NCI-H2107 (cell line): ENCODE results near the gene SBK1.
"Not testable (repeated sequence)": the region's sequence is repeated elsewhere in the genome, so short reads cannot be mapped to it uniquely, and the experiment has no call there.

Experiments used
- DNase-seq: peaks from one replicate; lab custom pipeline; 2025; lab: John Stamatoyannopoulos, UW

SBK1 gene

DNA sequence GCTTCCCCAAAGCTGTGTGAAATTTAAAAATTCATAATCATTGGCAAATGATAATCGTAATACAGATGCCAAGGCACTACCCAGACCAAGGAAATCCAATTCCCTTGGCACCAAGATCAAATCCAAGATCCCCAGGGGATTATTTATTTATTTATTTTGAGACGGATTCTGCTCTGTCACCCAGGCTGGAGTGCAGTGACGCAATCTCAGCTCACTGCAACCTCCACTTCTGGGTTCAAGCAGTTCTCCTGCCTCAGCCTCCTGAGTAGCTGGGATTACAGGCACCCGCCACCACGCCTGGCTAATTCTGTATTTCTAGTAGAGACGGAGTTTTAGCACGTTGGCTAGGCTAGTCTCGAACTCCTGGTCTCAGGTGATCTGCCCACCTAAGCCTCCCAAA, 43.4 kb downstream of the SBK1 start:
- DNase-seq, result not testable (repeated sequence)

DNA sequence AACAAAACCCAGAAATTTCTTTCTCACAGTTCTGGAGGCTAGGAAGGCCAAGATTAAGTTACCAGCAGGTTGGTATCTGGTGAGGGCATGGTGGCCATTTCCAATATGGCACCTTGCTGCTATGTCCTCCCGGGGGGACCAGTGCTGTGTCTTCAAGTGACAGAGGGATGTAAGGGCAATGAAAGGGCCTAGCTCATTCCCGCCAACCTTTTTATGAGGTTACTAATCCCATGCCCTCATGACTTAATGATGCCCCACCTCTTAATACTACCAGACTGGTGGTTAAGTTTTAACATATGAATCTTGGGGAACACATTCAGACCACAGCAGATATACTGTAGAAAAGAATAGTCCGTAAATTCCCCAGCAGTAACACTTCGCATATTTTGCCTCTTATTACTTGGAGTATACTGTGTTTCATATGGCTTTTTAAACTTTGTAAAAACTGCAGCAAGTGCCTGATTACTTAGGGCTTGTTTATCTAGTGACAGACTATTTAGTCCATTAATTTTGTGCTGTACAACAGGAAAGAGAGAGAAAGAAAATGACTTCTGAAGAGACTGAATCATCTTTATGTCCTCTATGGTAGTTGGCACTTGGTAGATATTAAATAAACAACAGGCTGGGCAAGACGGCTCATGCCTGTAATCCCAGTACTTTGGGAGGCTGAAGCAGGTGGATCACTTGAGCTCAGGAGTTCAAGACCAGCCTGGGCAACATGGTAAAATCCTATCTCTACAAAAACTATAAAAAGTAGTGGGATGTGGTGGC, 44.8 kb downstream of the SBK1 start:
- DNase-seq, result not testable (repeated sequence)

DNA sequence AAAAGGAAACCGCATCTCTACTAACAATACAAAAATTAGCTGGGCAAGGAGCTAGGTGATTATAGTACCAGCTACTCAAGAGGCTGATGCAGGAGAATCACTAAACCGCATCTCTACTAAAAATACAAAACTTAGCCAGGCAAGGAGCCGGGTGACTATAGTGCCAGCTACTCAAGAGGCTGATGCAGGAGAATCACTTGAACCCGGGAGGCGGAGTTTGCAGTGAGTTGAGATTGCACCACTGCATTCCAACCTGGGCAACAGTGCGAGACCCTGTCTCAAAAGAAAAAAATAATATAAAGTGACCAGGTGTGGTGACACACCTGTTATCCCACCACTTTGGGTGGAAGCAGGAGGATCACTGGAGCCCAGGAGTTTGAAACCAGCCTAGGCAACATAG, 45.9 kb downstream of the SBK1 start:
- not testable (repeated sequence) for DNase-seq

DNA sequence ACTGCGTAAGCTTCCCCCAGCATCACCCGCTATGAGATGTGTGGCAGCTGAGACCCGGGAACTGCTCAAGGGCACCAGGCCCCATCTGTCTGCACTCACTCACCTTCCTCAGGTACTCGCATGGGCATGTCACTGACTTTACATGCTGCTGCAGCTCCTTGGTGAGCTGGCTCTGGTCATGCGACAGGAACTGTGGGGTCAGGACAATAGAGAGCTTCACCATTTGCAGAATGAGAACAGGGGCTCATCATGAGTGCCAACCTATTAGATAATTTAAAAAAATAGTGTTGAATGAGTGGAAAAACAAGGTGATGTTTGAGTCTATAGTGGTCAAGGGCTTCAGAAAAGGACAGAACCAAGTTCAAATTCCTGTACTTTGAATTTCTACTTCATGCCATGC, 70.3 kb downstream of the SBK1 start:
- DNase-seq, result not testable (repeated sequence)

DNA sequence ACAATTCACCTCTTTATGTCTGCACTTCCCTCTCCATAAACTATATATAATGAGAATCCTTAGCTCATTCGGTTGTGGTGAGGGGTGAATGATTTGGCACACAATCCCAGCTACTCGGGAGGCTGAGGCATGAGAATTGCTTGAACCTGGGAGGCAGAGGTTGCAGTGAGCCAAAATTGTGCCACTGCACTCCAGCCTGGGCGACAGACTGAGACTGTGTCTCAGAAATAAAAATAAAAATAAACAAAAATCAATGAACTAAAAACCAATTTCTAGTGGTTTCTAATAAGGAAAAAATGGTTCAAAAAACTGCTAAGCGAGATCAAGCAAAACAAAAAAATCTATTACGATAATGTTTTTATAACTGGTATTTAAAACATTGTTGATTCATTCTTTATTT, 71.1 kb downstream of the SBK1 start, which contains the start of gene NPIPB6:
Gene NPIPB6 (minus strand): TSS at position 101 of the 400 bp plus-strand sequence. CDS start 686 bp downstream, outside the sequence.
- not testable (repeated sequence) for DNase-seq

DNA sequence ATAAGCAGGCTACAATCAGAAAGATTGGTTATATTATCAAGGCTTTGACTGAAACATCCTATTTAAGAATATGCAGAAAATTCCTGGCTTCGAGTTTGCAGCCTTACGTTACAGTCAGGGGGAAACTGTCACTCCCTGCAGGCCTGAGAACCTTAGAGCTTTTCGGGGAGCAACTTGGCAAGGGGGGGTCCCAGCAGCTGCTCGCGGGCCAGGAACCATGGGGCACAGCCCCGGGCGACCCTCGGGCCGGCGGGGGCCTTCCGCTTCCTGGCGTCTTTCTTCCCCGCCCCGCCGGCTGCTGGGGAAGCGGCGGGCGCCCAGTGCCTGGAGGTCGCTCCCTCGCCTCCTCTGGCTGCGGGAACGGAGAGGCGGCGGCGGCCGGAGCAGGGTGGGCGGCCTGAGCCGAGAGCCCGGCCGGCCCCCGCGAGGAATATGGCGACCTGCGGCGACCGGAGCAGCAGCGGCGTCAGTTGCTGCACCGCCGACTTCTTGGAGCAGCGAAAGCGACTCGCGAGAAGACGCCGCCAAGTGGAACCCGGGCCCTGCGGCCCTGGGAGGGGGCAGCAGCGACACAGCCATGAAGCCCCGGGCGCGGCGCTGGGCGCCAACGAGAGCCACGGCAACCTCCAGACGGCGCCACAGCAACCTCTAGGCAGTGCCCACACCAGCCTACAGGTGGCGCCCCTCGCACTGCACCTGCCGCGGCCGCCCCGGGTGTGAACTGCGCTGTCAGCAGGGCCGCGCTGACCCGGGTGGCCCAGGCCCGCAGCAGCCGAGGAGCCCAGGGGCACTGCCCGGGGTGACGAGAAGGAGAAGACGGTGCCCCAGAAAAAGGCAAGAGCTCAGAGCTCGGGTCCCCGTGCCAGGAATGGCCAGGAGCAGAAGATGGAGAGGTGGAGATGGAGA, 72.2 kb downstream of the SBK1 start:
- not testable (repeated sequence) for DNase-seq

DNA sequence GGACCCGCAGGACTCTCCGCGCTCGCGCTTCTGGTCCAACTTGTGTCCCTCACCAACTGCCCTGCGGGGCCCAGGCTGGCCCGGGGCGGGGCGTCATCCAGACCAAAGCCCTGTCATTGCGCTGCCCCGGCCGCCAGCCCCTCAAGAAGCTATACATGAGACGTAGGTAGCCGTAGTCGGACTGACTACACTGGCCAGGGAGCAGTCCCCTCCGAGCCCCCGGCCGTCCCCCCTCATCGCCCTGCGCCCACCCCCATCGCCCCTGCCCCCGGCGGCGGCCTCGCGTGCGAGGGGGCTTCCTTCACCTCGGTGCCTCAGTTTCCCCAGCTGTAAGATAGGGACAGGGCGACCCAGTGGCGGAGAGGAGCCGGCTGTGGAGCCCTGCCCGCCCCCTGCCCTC, 75.6 kb downstream of the SBK1 start:
- DNase-seq, result not testable (repeated sequence)
